Immature natural killer cell (primary cell): ENCODE measurements around the gene DCLRE1B. TPM values are rescaled to one million over a fixed set of nuclear protein-coding genes. Genes with fewer than 3 reads are reported as not detected.

Experiments used
- DNase-seq, 3 donors: peaks; one replicate each; pipeline ENCODE4 v3.0.0; 2022; ENCODE audit warnings: mixed read lengths in 1 of 3
- H3K27ac Mint-ChIP-seq, 6 donors: one replicate each; pipeline ENCODE4 v1.8.0; 2020; ENCODE audit warnings: mixed read lengths in 6 of 6, mild to moderate bottlenecking in 5 of 6, inconsistent platforms in 4 of 6, moderate library complexity in 3 of 6
- H3K27me3 Mint-ChIP-seq, 3 donors: one replicate each; pipeline ENCODE4 v1.8.0; 2020 to 2021; ENCODE audit warnings: low read depth in 3 of 3, mild to moderate bottlenecking in 3 of 3, mixed read lengths in 3 of 3, moderate library complexity in 3 of 3, inconsistent platforms in 1 of 3
- H3K36me3 Mint-ChIP-seq, 3 donors: one replicate each; pipeline ENCODE4 v1.8.0; 2020; ENCODE audit warnings: mixed read lengths in 3 of 3, inconsistent platforms in 2 of 3, mild to moderate bottlenecking in 2 of 3
- H3K4me1 Mint-ChIP-seq, 2 donors: one replicate each; pipeline ENCODE4 v1.8.0; 2020; ENCODE audit warnings: inconsistent platforms in 2 of 2, mild to moderate bottlenecking in 2 of 2, mixed read lengths in 2 of 2, moderate library complexity in 1 of 2
- H3K4me3 Mint-ChIP-seq, 5 donors: one replicate each; pipeline ENCODE4 v1.8.0; 2020; ENCODE audit warnings: mild to moderate bottlenecking in 5 of 5, mixed read lengths in 5 of 5, inconsistent platforms in 3 of 5, moderate library complexity in 3 of 5
- H3K9me3 Mint-ChIP-seq, 6 donors: one replicate each; pipeline ENCODE4 v1.8.0; 2020; ENCODE audit warnings: mild to moderate bottlenecking in 6 of 6, mixed read lengths in 6 of 6, inconsistent platforms in 4 of 6, moderate library complexity in 3 of 6
- polyA plus RNA-seq, 3 donors: library from polyadenylated mRNA; unstranded; fragments of 300-500 nt; fragmentation: Illumina TruSeq; gene quantifications; one replicate each; pipeline ENCODE4 v1.2.3, GENCODE V29; 2021

Gene DCLRE1B
- polyA plus RNA-seq, 3 donors from 2014 or later, result 2.0 to 8.4 (median 6.6) TPM

GRCh38 chr1:113872219-113872935 is 32.7 kb upstream of the DCLRE1B start:
- H3K36me3 Mint-ChIP-seq, result peaks cover 0 to 7% (median 6%) of the 10 kb centered on the region in 3 donors
- H3K4me3 Mint-ChIP-seq, result peak overlapping the region; percentile 89 to 98 (median 94)
- H3K27ac Mint-ChIP-seq, result peak overlapping the region; percentile 96 to 99 (median 98)
- peak; percentile 49 to 62 (median 55) for DNase-seq
- peaks cover 0 to 19% (median 12%) of the 10 kb centered on the region in 3 donors for H3K27me3 Mint-ChIP-seq
- H3K4me1 Mint-ChIP-seq, result peaks cover 83 to 100% of the 10 kb centered on the region in 2 donors
- no peaks in the 10 kb centered on the region for H3K9me3 Mint-ChIP-seq

GRCh38 chr1:113874012-113874879 is 30.9 kb upstream of the DCLRE1B start:
- DNase-seq, result peak; percentile 73 to 76 (median 73)
- H3K4me3 Mint-ChIP-seq, result peak overlapping the region; percentile 49 to 69 (median 67)
- H3K27me3 Mint-ChIP-seq, result peaks cover 0 to 19% (median 11%) of the 10 kb centered on the region in 3 donors
- H3K9me3 Mint-ChIP-seq, result no peaks in the 10 kb centered on the region
- peaks cover 83 to 100% of the 10 kb centered on the region in 2 donors for H3K4me1 Mint-ChIP-seq
- peak overlapping the region; percentile 93 to 98 (median 96) for H3K27ac Mint-ChIP-seq
- H3K36me3 Mint-ChIP-seq, result peaks cover 0 to 6% (median 0%) of the 10 kb centered on the region in 3 donors

- DNase-seq, result peak; percentile 28 to 41 (median 30)
- Mint-ChIP-seq H3K4me3 (peak overlapping the region; percentile 7 to 66 (median 58)), H3K36me3 (peaks cover 0 to 6% (median 2%) of the 10 kb centered on the region in 3 donors), H3K4me1 (peaks cover 85 to 100% of the 10 kb centered on the region in 2 donors), H3K27ac (peak overlapping the region; percentile 67 to 98 (median 94)), H3K27me3 (peaks cover 0 to 19% (median 16%) of the 10 kb centered on the region in 3 donors), H3K9me3 (no peaks in the 10 kb centered on the region)
Measured at GRCh38 chr1:113875714-113876113, 29.4 kb upstream of the DCLRE1B start.

GRCh38 chr1:113876176-113876575 is 28.9 kb upstream of the DCLRE1B start:
- Mint-ChIP-seq H3K27me3 (peaks cover 0 to 19% (median 19%) of the 10 kb centered on the region in 3 donors), H3K9me3 (no peaks in the 10 kb centered on the region), H3K36me3 (peaks cover 0 to 6% (median 5%) of the 10 kb centered on the region in 3 donors), H3K4me1 (peaks cover 90 to 100% of the 10 kb centered on the region in 2 donors), H3K4me3 (no peak overlapping the region), H3K27ac (peak overlapping the region; percentile 67 to 98 (median 94))
- DNase-seq, result no peak

- H3K27ac Mint-ChIP-seq, result peak overlapping the region; percentile 92 to 99 (median 94)
- peaks cover 65 to 73% of the 10 kb centered on the region in 2 donors for H3K4me1 Mint-ChIP-seq
- DNase-seq, result no peak
- peaks cover 0 to 8% (median 0%) of the 10 kb centered on the region in 3 donors for H3K27me3 Mint-ChIP-seq
- no peaks in the 10 kb centered on the region for H3K9me3 Mint-ChIP-seq
- H3K36me3 Mint-ChIP-seq, result peaks cover 3 to 13% (median 8%) of the 10 kb centered on the region in 3 donors
- H3K4me3 Mint-ChIP-seq, result peak overlapping the region; percentile 55 to 78 (median 70)
Measured at GRCh38 chr1:113879739-113880038, 25.4 kb upstream of the DCLRE1B start.

- Mint-ChIP-seq H3K27me3 (peaks cover 0 to 8% (median 0%) of the 10 kb centered on the region in 3 donors), H3K27ac (peak overlapping the region in 4 of 6 donors; percentile 73 to 92 (median 78)), H3K9me3 (no peaks in the 10 kb centered on the region), H3K36me3 (peaks cover 7 to 19% (median 11%) of the 10 kb centered on the region in 3 donors), H3K4me1 (peaks cover 53 to 54% of the 10 kb centered on the region in 2 donors), H3K4me3 (no peak overlapping the region)
- no peak for DNase-seq
Measured at GRCh38 chr1:113881661-113882060, 23.5 kb upstream of the DCLRE1B start.

GRCh38 chr1:113886417-113887401 is 18.4 kb upstream of the DCLRE1B start:
- peaks cover 9 to 20% of the 10 kb centered on the region in 2 donors for H3K4me1 Mint-ChIP-seq
- no peaks in the 10 kb centered on the region for H3K27me3 Mint-ChIP-seq
- H3K36me3 Mint-ChIP-seq, result peaks cover 4 to 14% (median 11%) of the 10 kb centered on the region in 3 donors
- H3K4me3 Mint-ChIP-seq, result no peak overlapping the region
- H3K27ac Mint-ChIP-seq, result peak overlapping the region in 1 of 6 donors; percentile 28
- no peak for DNase-seq
- no peaks in the 10 kb centered on the region for H3K9me3 Mint-ChIP-seq

GRCh38 chr1:113887402-113888175 is 17.5 kb upstream of the DCLRE1B start, which contains the start of gene BCL2L15:
TSS of gene BCL2L15 (minus strand) at chr1:113887581. CDS start at chr1:113887375, 206 bp downstream.
- no peak for DNase-seq
- H3K36me3 Mint-ChIP-seq, result peaks cover 4 to 14% (median 11%) of the 10 kb centered on the region in 3 donors
- H3K4me1 Mint-ChIP-seq, result peaks cover 12 to 19% of the 10 kb centered on the region in 2 donors
- H3K27ac Mint-ChIP-seq, result peak within 1 kb of the TSS in 3 of 6 donors; percentile 3 to 66 (median 28)
- H3K4me3 Mint-ChIP-seq, result no peak within 1 kb of the TSS
- H3K9me3 Mint-ChIP-seq, result no peaks in the 10 kb centered on the region
- no peaks in the 10 kb centered on the region for H3K27me3 Mint-ChIP-seq

GRCh38 chr1:113890816-113891215 is 14.3 kb upstream of the DCLRE1B start:
- peak overlapping the region in 4 of 6 donors; percentile 20 to 56 (median 33) for H3K27ac Mint-ChIP-seq
- DNase-seq, result no peak
- H3K9me3 Mint-ChIP-seq, result no peaks in the 10 kb centered on the region
- H3K4me3 Mint-ChIP-seq, result no peak overlapping the region
- H3K4me1 Mint-ChIP-seq, result peaks cover 29% of the 10 kb centered on the region in 2 donors
- peaks cover 5 to 18% (median 7%) of the 10 kb centered on the region in 3 donors for H3K36me3 Mint-ChIP-seq
- H3K27me3 Mint-ChIP-seq, result no peaks in the 10 kb centered on the region

- no peak overlapping the region for H3K4me3 Mint-ChIP-seq
- H3K4me1 Mint-ChIP-seq, result peaks cover 23 to 31% of the 10 kb centered on the region in 2 donors
- no peaks in the 10 kb centered on the region for H3K27me3 Mint-ChIP-seq
- H3K36me3 Mint-ChIP-seq, result peaks cover 0 to 24% (median 10%) of the 10 kb centered on the region in 3 donors
- no peak for DNase-seq
- H3K9me3 Mint-ChIP-seq, result no peaks in the 10 kb centered on the region
- H3K27ac Mint-ChIP-seq, result peak overlapping the region in 5 of 6 donors; percentile 34 to 74 (median 69)
Measured at GRCh38 chr1:113891631-113892220, 13.4 kb upstream of the DCLRE1B start.

- Mint-ChIP-seq H3K4me3 (no peak overlapping the region), H3K4me1 (peaks cover 22 to 41% of the 10 kb centered on the region in 2 donors), H3K9me3 (no peaks in the 10 kb centered on the region), H3K27ac (peak overlapping the region in 5 of 6 donors; percentile 31 to 86 (median 63)), H3K36me3 (peaks cover 0 to 35% (median 18%) of the 10 kb centered on the region in 3 donors), H3K27me3 (no peaks in the 10 kb centered on the region)
- no peak for DNase-seq
Measured at GRCh38 chr1:113893267-113893666, 11.9 kb upstream of the DCLRE1B start.

GRCh38 chr1:113895098-113895497 is 10.0 kb upstream of the DCLRE1B start:
- peak overlapping the region in 3 of 6 donors; percentile 25 to 64 (median 31) for H3K27ac Mint-ChIP-seq
- H3K4me1 Mint-ChIP-seq, result peaks cover 32 to 59% of the 10 kb centered on the region in 2 donors
- peaks cover 3 to 51% (median 30%) of the 10 kb centered on the region in 3 donors for H3K36me3 Mint-ChIP-seq
- no peaks in the 10 kb centered on the region for H3K9me3 Mint-ChIP-seq
- no peaks in the 10 kb centered on the region for H3K27me3 Mint-ChIP-seq
- H3K4me3 Mint-ChIP-seq, result no peak overlapping the region
- no peak for DNase-seq
